Measurements from ENCODE around the gene REEP6. TPM values are rescaled to one million over a fixed set of nuclear protein-coding genes. Genes with fewer than 3 reads are reported as not detected.

REEP6 gene
- total and polyA plus RNA-seq, 2 of the 8 experiments (the other 6 are each of a cell fraction or from before 2014, with no cell fraction given), result 12.6 to 20.7 TPM

GRCh38 chr19:1469255-1470054, 21.5 kb upstream of the REEP6 start (continued):
- TF ChIP-seq GABPA (IDR thresholded peaks at IDR 0.05; ENCODE audit: borderline replicate concordance, insufficient read depth, low read length) (no peak), CBX8 (IDR thresholded peaks at IDR 0.05; ENCODE audit: borderline replicate concordance, low read depth, low read length) (no peak)

Measured in H1 (cell line).